ENCODE data around the gene NUS1.
"Not testable (repeated sequence)": the region's sequence is repeated elsewhere in the genome, so short reads cannot be mapped to it uniquely, and the experiment has no call there.

The NUS1 gene

DNA sequence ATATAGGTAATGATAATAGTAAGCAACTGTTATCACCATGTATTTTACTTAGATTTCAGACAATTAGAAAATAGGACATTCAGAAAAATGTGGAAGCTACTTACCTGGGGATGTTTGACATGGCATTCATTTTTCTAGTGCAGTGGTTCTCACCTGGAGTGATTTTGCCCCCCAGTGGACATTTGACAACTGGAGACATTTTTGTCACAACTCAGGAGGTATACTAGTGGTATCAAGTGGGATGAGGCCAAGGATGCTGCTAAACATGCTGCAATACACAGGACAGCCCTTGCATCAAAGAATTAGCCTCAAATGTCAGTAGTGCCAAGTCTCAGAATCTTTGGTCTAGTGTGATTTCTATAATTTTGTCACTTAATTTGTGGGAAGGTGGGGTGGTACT, 36.1 kb downstream of the NUS1 start:
- DNase-seq (ENCODE audit: low spot score): no peak

DNA sequence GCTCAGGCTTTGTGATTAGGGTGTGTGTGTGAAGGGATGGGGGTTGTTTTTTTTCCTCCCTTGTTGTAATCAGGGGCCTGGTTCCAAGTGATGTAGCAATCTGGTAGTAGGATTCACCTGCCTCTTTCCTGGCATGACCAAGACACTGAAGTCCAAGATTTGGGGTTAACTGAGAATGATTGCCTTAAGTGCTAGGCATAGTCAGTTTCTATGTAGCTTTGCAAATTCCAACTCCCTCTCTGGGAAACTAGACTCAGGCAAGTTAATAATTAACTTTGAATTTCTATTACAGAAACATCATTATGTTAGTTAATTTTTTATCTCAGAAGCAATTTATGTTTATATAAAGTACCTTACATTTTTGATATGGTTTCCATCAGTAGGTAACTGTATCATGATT, 43.6 kb downstream of the NUS1 start:
- no peak for DNase-seq (ENCODE audit: low spot score)

DNA sequence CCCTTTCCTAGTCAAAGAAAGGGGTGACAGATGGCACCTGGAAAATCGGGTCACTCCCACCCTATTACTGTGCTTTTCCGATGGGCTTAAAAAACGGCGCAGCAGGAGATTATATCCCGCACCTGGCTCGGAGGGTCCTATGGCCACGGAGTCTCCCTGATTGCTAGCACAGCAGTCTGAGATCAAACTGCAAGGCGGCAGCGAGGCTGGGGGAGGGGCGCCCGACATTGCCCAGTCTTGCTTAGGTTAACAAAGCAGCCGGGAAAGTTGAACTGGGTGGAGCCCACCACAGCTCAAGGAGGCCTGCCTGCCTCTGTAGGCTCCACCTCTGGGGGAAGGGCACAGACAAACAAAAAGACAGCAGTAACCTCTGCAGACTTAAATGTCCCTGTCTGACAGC, 46.3 kb downstream of the NUS1 start:
- DNase-seq (ENCODE audit: low spot score): not testable (repeated sequence)

DNA sequence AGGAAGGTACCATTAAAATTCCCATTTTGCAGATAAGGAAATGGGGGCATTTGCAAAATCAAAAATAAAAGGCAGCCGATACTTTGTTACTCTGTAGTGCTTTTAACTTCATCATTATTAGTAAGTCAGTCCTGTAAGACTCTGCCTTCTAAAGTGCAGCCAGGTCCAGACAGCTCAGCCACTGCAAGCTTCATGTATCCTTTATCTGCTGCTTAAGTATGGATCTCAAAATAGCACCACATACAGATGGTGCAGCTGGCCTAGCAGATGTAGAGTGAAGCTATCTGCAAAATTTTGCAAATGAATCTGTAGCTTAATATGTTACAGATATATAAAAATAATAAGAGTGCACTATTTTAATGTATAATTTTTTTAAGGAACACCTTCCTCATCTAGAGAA, 53.4 kb downstream of the NUS1 start:
- DNase-seq (ENCODE audit: low spot score): no peak

DNA sequence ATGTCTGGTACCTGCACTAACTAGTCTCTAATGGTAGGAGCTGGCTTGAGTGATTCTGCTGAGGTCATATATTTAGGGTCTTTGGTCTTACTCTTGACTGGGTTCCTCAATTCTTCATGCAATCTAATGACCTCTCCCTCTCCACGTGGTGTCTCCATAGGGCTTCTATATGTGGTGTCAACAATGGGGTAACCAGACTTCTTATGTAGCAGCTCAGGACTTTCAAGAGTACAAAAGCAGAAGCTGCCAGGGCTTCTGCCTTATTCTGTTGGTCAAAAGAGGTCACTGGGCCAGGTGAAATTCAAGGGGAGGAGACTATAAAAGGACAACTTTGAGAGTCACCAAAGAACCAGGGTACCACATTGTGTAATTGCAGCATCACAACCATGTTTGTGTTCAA, 54.3 kb downstream of the NUS1 start:
- DNase-seq (ENCODE audit: low spot score): no peak

DNA sequence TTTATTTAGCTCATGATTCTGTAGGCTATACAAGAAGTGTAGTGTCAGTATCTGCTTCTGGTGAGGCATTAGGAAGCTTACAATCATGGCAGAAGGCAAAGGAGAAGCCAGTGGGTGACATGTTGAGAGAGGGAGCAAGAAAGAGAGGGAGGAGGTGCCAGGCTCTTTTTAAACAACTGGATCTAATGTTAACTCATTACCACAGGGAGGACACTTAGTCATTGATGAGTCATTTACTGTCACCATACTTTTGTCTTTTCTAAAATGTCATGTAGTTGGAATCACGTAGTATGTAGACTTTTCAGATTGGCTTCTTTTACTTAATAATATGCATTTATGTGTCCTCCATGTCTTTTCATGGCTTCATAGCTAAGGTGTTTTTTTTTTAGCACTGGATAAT, 58.1 kb downstream of the NUS1 start:
- no peak for DNase-seq (ENCODE audit: low spot score)

DNA sequence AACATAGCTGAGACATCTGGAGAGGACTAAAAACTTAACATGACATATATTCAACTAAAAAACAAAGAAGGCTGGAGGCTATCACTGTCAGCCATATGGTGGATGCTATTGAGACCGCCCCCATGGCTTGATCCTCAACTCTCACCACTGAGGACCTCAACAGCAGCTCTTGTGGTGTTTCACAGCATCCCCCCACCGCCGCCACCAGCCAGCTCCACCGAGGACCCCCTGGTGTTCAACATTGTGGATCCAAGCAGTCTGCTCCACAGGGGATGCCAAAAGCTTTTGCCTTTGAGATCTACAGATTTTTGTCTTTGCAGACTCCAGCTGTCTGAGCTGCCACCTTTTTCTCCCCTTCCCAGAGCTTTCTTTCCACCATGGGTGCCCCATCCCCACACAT, 64.6 kb downstream of the NUS1 start:
- no peak for DNase-seq (ENCODE audit: low spot score)

DNA sequence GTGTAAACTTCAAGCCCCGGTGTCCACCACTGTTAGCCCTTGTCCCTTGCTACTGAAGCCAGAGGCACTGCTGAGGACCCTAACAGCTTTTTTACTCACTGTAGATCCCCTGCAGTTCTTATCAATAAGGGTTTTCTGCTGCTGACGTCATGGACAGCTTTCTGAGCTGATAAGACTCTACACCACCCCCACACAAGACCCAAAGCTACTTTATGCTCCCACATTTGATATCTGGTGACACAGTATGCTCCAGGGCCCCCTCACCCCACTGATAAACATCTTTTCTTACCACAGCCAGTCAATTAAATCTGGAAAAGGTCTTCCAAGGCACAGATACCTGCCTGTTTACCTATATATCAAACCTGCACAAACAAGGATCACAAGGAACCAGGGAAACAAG, 65.3 kb downstream of the NUS1 start:
- no peak for DNase-seq (ENCODE audit: low spot score)

DNA sequence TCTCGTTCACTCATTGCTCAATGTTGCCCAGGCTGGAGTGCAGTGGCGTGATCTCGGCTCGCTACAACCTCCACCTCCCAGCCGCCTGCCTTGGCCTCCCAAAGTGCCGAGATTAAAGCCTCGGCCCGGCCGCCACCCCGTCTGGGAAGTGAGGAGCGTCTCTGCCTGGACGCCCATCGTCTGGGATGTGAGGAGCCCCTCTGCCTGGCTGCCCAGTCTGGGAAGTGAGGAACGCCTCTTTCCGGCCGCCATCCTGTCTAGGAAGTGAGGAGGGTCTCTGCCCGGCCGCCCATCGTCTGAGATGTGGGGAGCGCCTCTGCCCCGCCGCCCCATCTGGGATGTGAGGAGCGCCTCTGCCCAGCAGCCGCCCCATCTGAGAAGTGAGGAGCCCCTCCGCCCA, 75.4 kb downstream of the NUS1 start:
- not testable (repeated sequence) for DNase-seq (ENCODE audit: low spot score)
